Neural cell (in vitro differentiated cells): ENCODE measurements around the gene ASCL5. TPM values are rescaled to one million over a fixed set of nuclear protein-coding genes. Genes with fewer than 3 reads are reported as not detected.

Experiments used
- H2AFZ ChIP-seq: fragments of 200-600, 300-800 bp; sonication (generic), shearing (Covaris generic); 2 replicates; pipeline ENCODE4 v1.6.0; 2014; ENCODE audit warnings: low read depth, mild to moderate bottlenecking, antibody characterized with exemption, low read length, moderate library complexity
- H3F3A ChIP-seq: fragments of 200-600 bp; shearing (Covaris generic); 2 replicates; pipeline ENCODE4 v1.6.1; 2016; ENCODE audit warnings: mild to moderate bottlenecking, moderate library complexity, mixed read lengths, antibody characterized with exemption, low read length; ENCODE audit not compliant: insufficient read depth, poor library complexity, severe bottlenecking
- H3K27ac ChIP-seq: fragments of 200-600, 300-800 bp; sonication (generic), shearing (Covaris generic); 2 replicates; pipeline ENCODE4 v1.5.1; 2014; ENCODE audit warnings: mild to moderate bottlenecking, low read length, moderate library complexity
- H3K27me3 ChIP-seq: fragments of 300-800, 200-600 bp; sonication (generic), shearing (Covaris generic); 2 replicates; pipeline ENCODE4 v1.6.0; 2014; ENCODE audit warnings: mild to moderate bottlenecking, low read depth, low read length, moderate library complexity; ENCODE audit not compliant: insufficient read depth
- H3K36me3 ChIP-seq: fragments of 300-800, 200-600 bp; sonication (generic), shearing (Covaris generic); 2 replicates; pipeline ENCODE4 v1.5.1; 2014; ENCODE audit warnings: mild to moderate bottlenecking, antibody characterized with exemption, low read length, moderate library complexity; ENCODE audit not compliant: insufficient read depth
- H3K4me2 ChIP-seq: fragments of 300-800, 200-600 bp; sonication (generic), shearing (Covaris generic); 2 replicates; pipeline ENCODE4 v1.6.0; 2014; ENCODE audit warnings: mild to moderate bottlenecking, low read length
- H3K4me3 ChIP-seq: fragments of 300-800, 200-600 bp; sonication (generic), shearing (Covaris generic); 2 replicates; pipeline ENCODE4 v1.5.1; 2014; ENCODE audit warnings: mild to moderate bottlenecking, low read length, moderate library complexity
- H3K79me2 ChIP-seq: fragments of 200-600 bp; shearing (Covaris generic); replicated peaks from 2 replicates; pipeline ENCODE4 v1.6.0; 2014; ENCODE audit warnings: mild to moderate bottlenecking, low read length, moderate library complexity; ENCODE audit not compliant: insufficient read depth
- H3K9ac ChIP-seq: fragments of 300-800, 200-600 bp; sonication (generic), shearing (Covaris generic); 2 replicates; pipeline ENCODE4 v1.6.1; 2016; ENCODE audit warnings: mild to moderate bottlenecking, low read length, mixed read lengths
- H3K9me2 ChIP-seq: fragments of 200-600 bp; shearing (Covaris generic); 2 replicates; pipeline ENCODE4 v1.6.1; 2016; ENCODE audit warnings: mild to moderate bottlenecking, low read length, mixed read lengths; ENCODE audit not compliant: insufficient read depth
- H3K9me3 ChIP-seq: fragments of 200-600, 300-800 bp; sonication (generic), shearing (Covaris generic); 2 replicates; pipeline ENCODE4 v1.6.1; 2016; ENCODE audit warnings: mild to moderate bottlenecking, mixed run types, low read length, moderate library complexity, mixed read lengths
- H4K20me1 ChIP-seq: fragments of 200-600 bp; shearing (Covaris generic); 2 replicates; pipeline ENCODE4 v1.6.1; 2016; ENCODE audit warnings: mild to moderate bottlenecking, mixed run types; ENCODE audit not compliant: insufficient read depth
- EP300 ChIP-seq: fragments of 450-650 bp; conservative IDR thresholded peaks from 2 replicates; pipeline ENCODE4 v1.6.1; 2014; ENCODE audit warnings: antibody characterized with exemption, mild to moderate bottlenecking, moderate library complexity; ENCODE audit not compliant: poor library complexity, severe bottlenecking
- EZH2 ChIP-seq: fragments of 200-600, 300-800 bp; shearing (Covaris generic), sonication (generic); IDR thresholded peaks from 2 replicates; pipeline ENCODE4 v1.6.1; 2014; ENCODE audit warnings: antibody characterized with exemption, low read length, borderline replicate concordance, mild to moderate bottlenecking; ENCODE audit not compliant: insufficient read depth, poor library complexity, severe bottlenecking
- MXI1 ChIP-seq: fragments of 450-650 bp; conservative IDR thresholded peaks from 2 replicates; pipeline ENCODE4 v1.6.1; 2014; ENCODE audit warnings: antibody characterized with exemption, mild to moderate bottlenecking; ENCODE audit not compliant: poor library complexity, severe bottlenecking
- POLR2AphosphoS5 ChIP-seq: IDR thresholded peaks from 2 replicates; pipeline ENCODE4 v1.6.1; 2012
- RAD21 ChIP-seq: fragments of 450-650 bp; conservative IDR thresholded peaks from 2 replicates; pipeline ENCODE4 v1.6.1; 2014; ENCODE audit warnings: antibody characterized with exemption, mild to moderate bottlenecking, moderate library complexity
- REST ChIP-seq: IDR thresholded peaks from 2 replicates; pipeline ENCODE4 v1.6.1; 2012; ENCODE audit warnings: borderline replicate concordance
- SMC3 ChIP-seq: fragments of 450-650 bp; conservative IDR thresholded peaks from 2 replicates; pipeline ENCODE4 v1.6.1; 2014; ENCODE audit warnings: antibody characterized with exemption, mild to moderate bottlenecking, moderate library complexity; ENCODE audit not compliant: poor library complexity
- TAF1 ChIP-seq: IDR thresholded peaks from 2 replicates; pipeline ENCODE4 v1.6.1; 2012; ENCODE audit warnings: low read depth
- polyA plus RNA-seq: library from polyadenylated mRNA; depleted of rRNA; stranded (reverse); fragments of >200 nt; gene quantifications from 2 replicates; pipeline ENCODE4 v1.2.3, GENCODE V29; 2014
- TF ChIP-seq, protein P1 (sequence below): fragments of 450-650 bp; IDR thresholded peaks from 2 replicates; pipeline ENCODE4 v1.5.1; 2014; ENCODE audit warnings: antibody characterized with exemption, mild to moderate bottlenecking, moderate library complexity; ENCODE audit not compliant: poor library complexity, severe bottlenecking

ASCL5 gene
- polyA plus RNA-seq, 1 donor from 2014 or later = not detected

GRCh38 chr1:201083741-201084140 is 43.2 kb downstream of the ASCL5 start:
- no peaks in the 10 kb centered on the region for H3K9me2 ChIP-seq
- H3K4me2 ChIP-seq = peak overlapping the region; percentile 56
- no peaks in the 10 kb centered on the region for H3K9me3 ChIP-seq
- H3K27ac ChIP-seq = peak overlapping the region; percentile 94
- H3K9ac ChIP-seq = peak overlapping the region; percentile 66
- no peaks in the 10 kb centered on the region for H3K79me2 ChIP-seq
- no peaks in the 10 kb centered on the region for H3K27me3 ChIP-seq
- H4K20me1 ChIP-seq = no peaks in the 10 kb centered on the region
- peak overlapping the region; percentile 25 for H2AFZ ChIP-seq
- no peaks in the 10 kb centered on the region for H3F3A ChIP-seq
- H3K36me3 ChIP-seq = no peaks in the 10 kb centered on the region
- H3K4me3 ChIP-seq = peak overlapping the region; percentile 9
- no peak for TF ChIP-seq SMC3
- no peak for TF ChIP-seq MXI1
- no peak for TF ChIP-seq REST
- no peak for TF ChIP-seq POLR2AphosphoS5
- no peak for TF ChIP-seq TAF1
- TF ChIP-seq EP300 = no peak
- no peak for TF ChIP-seq EZH2
- TF ChIP-seq, protein P1, sequence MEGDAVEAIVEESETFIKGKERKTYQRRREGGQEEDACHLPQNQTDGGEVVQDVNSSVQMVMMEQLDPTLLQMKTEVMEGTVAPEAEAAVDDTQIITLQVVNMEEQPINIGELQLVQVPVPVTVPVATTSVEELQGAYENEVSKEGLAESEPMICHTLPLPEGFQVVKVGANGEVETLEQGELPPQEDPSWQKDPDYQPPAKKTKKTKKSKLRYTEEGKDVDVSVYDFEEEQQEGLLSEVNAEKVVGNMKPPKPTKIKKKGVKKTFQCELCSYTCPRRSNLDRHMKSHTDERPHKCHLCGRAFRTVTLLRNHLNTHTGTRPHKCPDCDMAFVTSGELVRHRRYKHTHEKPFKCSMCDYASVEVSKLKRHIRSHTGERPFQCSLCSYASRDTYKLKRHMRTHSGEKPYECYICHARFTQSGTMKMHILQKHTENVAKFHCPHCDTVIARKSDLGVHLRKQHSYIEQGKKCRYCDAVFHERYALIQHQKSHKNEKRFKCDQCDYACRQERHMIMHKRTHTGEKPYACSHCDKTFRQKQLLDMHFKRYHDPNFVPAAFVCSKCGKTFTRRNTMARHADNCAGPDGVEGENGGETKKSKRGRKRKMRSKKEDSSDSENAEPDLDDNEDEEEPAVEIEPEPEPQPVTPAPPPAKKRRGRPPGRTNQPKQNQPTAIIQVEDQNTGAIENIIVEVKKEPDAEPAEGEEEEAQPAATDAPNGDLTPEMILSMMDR = no peak
- TF ChIP-seq RAD21 = no peak

DNA sequence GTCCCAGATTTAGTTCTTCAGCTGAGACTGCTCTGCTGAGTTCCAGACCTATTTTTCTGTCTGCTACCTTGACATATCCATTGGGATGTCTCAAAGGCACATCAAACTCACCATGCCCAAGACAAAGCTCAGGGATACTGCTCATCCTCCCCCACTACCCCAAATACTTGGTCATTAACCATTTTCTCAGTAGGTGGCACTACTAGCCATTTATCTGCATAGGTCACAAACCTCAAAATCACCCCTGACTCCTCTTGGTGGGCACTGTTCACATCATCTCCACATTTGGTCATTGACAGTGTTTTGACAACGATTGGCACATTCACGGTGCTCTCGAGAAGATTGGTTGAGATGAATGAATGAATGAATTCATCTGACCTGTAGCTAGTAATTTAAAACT is 46.8 kb downstream of the ASCL5 start:
- no peaks in the 10 kb centered on the region for H3K9me3 ChIP-seq
- no peak overlapping the region for H2AFZ ChIP-seq

More for the DNA sequence above, 46.8 kb downstream of the ASCL5 start:
- Histone ChIP-seq H3F3A (no peaks in the 10 kb centered on the region), H3K27ac (no peak overlapping the region), H3K4me3 (no peak overlapping the region), H4K20me1 (no peaks in the 10 kb centered on the region), H3K27me3 (no peaks in the 10 kb centered on the region), H3K9me2 (no peaks in the 10 kb centered on the region), H3K4me2 (no peak overlapping the region), H3K9ac (no peak overlapping the region), H3K36me3 (no peaks in the 10 kb centered on the region), H3K79me2 (no peaks in the 10 kb centered on the region)
- no peak for TF ChIP-seq MXI1
- TF ChIP-seq EP300 = no peak
- no peak for TF ChIP-seq TAF1
- no peak for TF ChIP-seq EZH2
- no peak for TF ChIP-seq RAD21
- TF ChIP-seq, protein P1 = no peak
- no peak for TF ChIP-seq POLR2AphosphoS5
- TF ChIP-seq REST = no peak
- TF ChIP-seq SMC3 = no peak
